ENCODE results near the gene NEIL3.

Gene NEIL3

GRCh38 chr4:177309522-177310371, at the start of gene NEIL3:
NEIL3 (plus strand) TSS chr4:177309874; CDS start chr4:177309954, 80 bp downstream.
- DNase-seq, result peak; percentile 97

- no peak for DNase-seq
Measured at GRCh38 chr4:177263818-177264217, 45.9 kb upstream of the NEIL3 start.

- DNase-seq, result no peak
Measured at GRCh38 chr4:177264788-177265422, 44.8 kb upstream of the NEIL3 start.

- no peak for DNase-seq
Measured at GRCh38 chr4:177265729-177266128, 43.9 kb upstream of the NEIL3 start.

GRCh38 chr4:177266506-177266905, 43.2 kb upstream of the NEIL3 start:
- DNase-seq, result no peak

- no peak for DNase-seq
Measured at GRCh38 chr4:177267911-177268310, 41.8 kb upstream of the NEIL3 start.

GRCh38 chr4:177271091-177271490, 38.6 kb upstream of the NEIL3 start:
- DNase-seq, result no peak

GRCh38 chr4:177271915-177272766, 37.5 kb upstream of the NEIL3 start:
- no peak for DNase-seq

GRCh38 chr4:177275999-177276398, 33.7 kb upstream of the NEIL3 start:
- DNase-seq, result no peak

- DNase-seq, result peak; percentile 19
Measured at GRCh38 chr4:177281351-177281909, 28.2 kb upstream of the NEIL3 start.

- DNase-seq, result no peak
Measured at GRCh38 chr4:177282284-177282835, 27.3 kb upstream of the NEIL3 start.

- DNase-seq, result no peak
Measured at GRCh38 chr4:177283167-177283566, 26.5 kb upstream of the NEIL3 start.

GRCh38 chr4:177285953-177286352, 23.7 kb upstream of the NEIL3 start:
- no peak for DNase-seq

- no peak for DNase-seq
Measured at GRCh38 chr4:177287255-177287654, 22.4 kb upstream of the NEIL3 start.

GRCh38 chr4:177288335-177288734, 21.3 kb upstream of the NEIL3 start:
- DNase-seq, result no peak

- DNase-seq, result no peak
Measured at GRCh38 chr4:177290780-177291179, 18.9 kb upstream of the NEIL3 start.

- DNase-seq, result no peak
Measured at GRCh38 chr4:177292171-177292570, 17.5 kb upstream of the NEIL3 start.

GRCh38 chr4:177293208-177294033, 16.3 kb upstream of the NEIL3 start:
- peak; percentile 20 for DNase-seq

- DNase-seq, result no peak
Measured at GRCh38 chr4:177297785-177298391, 11.8 kb upstream of the NEIL3 start.

GRCh38 chr4:177301126-177301639, 8.5 kb upstream of the NEIL3 start:
- DNase-seq, result peak; percentile 8
